Hepatocyte (in vitro differentiated cells): ENCODE data around the gene KIF11.

Experiments used
- CTCF ChIP-seq: fragments of 200-600 bp; sonication (generic); IDR thresholded peaks from 2 replicates; pipeline ENCODE4 v1.5.1; 2016; ENCODE audit warnings: antibody characterized with exemption, mild to moderate bottlenecking; ENCODE audit not compliant: poor library complexity
- EZH2 ChIP-seq: fragments of 200-600 bp; sonication (generic); IDR thresholded peaks from 2 replicates; pipeline ENCODE4 v1.6.1; 2016; ENCODE audit warnings: antibody characterized with exemption, mild to moderate bottlenecking, borderline replicate concordance
- EZH2phosphoT487 ChIP-seq: fragments of 200-600 bp; sonication (generic); IDR thresholded peaks from one replicate; pipeline ENCODE4 v1.6.1; 2018; ENCODE audit warnings: antibody characterized with exemption, mild to moderate bottlenecking, low read depth, moderate library complexity; ENCODE audit not compliant: unreplicated experiment, severe bottlenecking

GRCh38 chr10:92559046-92559445, 33.9 kb upstream of the KIF11 start:
- TF ChIP-seq EZH2phosphoT487 (no peak), EZH2 (no peak), CTCF (no peak)
